Body of pancreas (tissue), 4 donors: ENCODE results near the gene MGAT5. TPM values are rescaled to one million over a fixed set of nuclear protein-coding genes. Genes with fewer than 3 reads are reported as not detected.

Source experiments
- ATAC-seq: fragments of 150-250 bp; one replicate; pipeline ENCODE4 v1.9.1; 2016
- DNase-seq, 4 donors: peaks; one replicate each; pipeline ENCODE4 v3.0.0-alpha.2; 2019
- H3K27ac ChIP-seq, 4 donors: fragments of 200-600 bp; sonication (generic); 1 replicate in 3 of 4; 2 replicates in 1 of 4; pipeline versions ENCODE4 v1.5.1 to v1.6.1; 2016 to 2019; ENCODE audit warnings: mild to moderate bottlenecking in 1 of 4, mixed read lengths in 1 of 4, moderate library complexity in 1 of 4
- H3K27me3 ChIP-seq, 2 donors: fragments of 200-600 bp; sonication (generic); one replicate each; pipeline ENCODE4 v1.6.0; 2016; ENCODE audit warnings: mild to moderate bottlenecking in 1 of 2
- H3K36me3 ChIP-seq, 2 donors: fragments of 200-600 bp; sonication (generic); replicated peaks in 1 of 2; 2 replicates each; pipeline ENCODE4 v1.5.1; 2016; ENCODE audit warnings: low read depth in 2 of 2; ENCODE audit not compliant: insufficient read depth in 1 of 2
- H3K4me1 ChIP-seq: fragments of 200-600 bp; sonication (generic); one replicate; pipeline ENCODE4 v1.6.0; 2016
- H3K4me3 ChIP-seq, 2 donors: fragments of 200-600 bp; sonication (generic); 1 replicate in 1 of 2; 2 replicates in 1 of 2; pipeline ENCODE4 v1.5.1; 2016 to 2019
- H3K9me3 ChIP-seq, 3 donors: fragments of 200-600 bp; sonication (generic); 1 replicate in 2 of 3; 2 replicates in 1 of 3; pipeline ENCODE4 v1.5.1; 2016
- CTCF ChIP-seq, 7 experiments: fragments of 450-650 bp in 4 of 7; fragments of 200-600 bp in 3 of 7; sonication (generic) in 3 of 7; IDR thresholded peaks; one replicate each; pipeline ENCODE4 v1.5.1; 2016 to 2019; ENCODE audit warnings: antibody characterized with exemption in 7 of 7
- POLR2A ChIP-seq, 3 donors: fragments of 450-650 bp; IDR thresholded peaks; one replicate each; pipeline ENCODE4 v1.6.1; 2016; ENCODE audit warnings: antibody characterized with exemption in 3 of 3, mild to moderate bottlenecking in 2 of 3
- WGBS, 2 donors: methylation state at CpG; one replicate each; pipeline ENCODE4 v1.1.5; 2017; 5-methylcytosine and 5-hydroxymethylcytosine counted together
- intact Hi-C: fragments of 100-400 bp; cut with DNase I; formaldehyde crosslinking; loops from one replicate; pipeline ENCODE4 v1.15.1; 2023
- total RNA-seq, 2 donors: library from RNA; depleted of rRNA; stranded (reverse); fragments of >200 nt; gene quantifications; one replicate each; pipeline ENCODE4 v1.1.0, GENCODE V29; 2016

MGAT5 gene
- total RNA-seq, 2 donors from 2014 or later, result 15.8 to 16.3 TPM

GRCh38 chr2:134412639-134412999 lies 158.7 kb downstream of the MGAT5 start:
- Histone ChIP-seq H3K4me1 (peaks cover 20% of the 10 kb centered on the region), H3K27ac (peak overlapping the region; percentile 28 to 68 (median 41)), H3K4me3 (no peak overlapping the region), H3K36me3 (no peaks in the 10 kb centered on the region), H3K9me3 (no peaks in the 10 kb centered on the region), H3K27me3 (no peaks in the 10 kb centered on the region)
- DNase-seq (peak; percentile 38 to 56 (median 48)), ATAC-seq (peak; percentile 58)
- peak in 1 of 3 donors; percentile 33 for TF ChIP-seq POLR2A (IDR thresholded peaks at IDR 0.05)
- TF ChIP-seq CTCF (IDR thresholded peaks at IDR 0.05), result no peak
- WGBS, 2 donors, result 54 to 73% methylated on average over 8 of the region's 8 CpGs
- intact Hi-C loops, result loop anchor here (10.0 kb wide), 1 partner anchor 298 kb away; no protein-coding TSS in a partner anchor

GRCh38 chr2:134413430-134413829 lies 159.6 kb downstream of the MGAT5 start:
- H3K4me3 ChIP-seq, result no peak overlapping the region
- intact Hi-C loops, result loop anchor here (10.0 kb wide), 1 partner anchor 299 kb away; no protein-coding TSS in a partner anchor
- ATAC-seq, result no peak

GRCh38 chr2:134413912-134414311 lies 160.0 kb downstream of the MGAT5 start:
- 33 to 42% methylated on average over 2 of the region's 2 CpGs for WGBS, 2 donors
- no peak for TF ChIP-seq POLR2A (IDR thresholded peaks at IDR 0.05)
- TF ChIP-seq CTCF (IDR thresholded peaks at IDR 0.05), result no peak
- DNase-seq (no peak), ATAC-seq (no peak)
- Histone ChIP-seq H3K36me3 (no peaks in the 10 kb centered on the region), H3K4me1 (peaks cover 20% of the 10 kb centered on the region), H3K4me3 (no peak overlapping the region), H3K27me3 (no peaks in the 10 kb centered on the region), H3K9me3 (no peaks in the 10 kb centered on the region), H3K27ac (peak overlapping the region in 2 of 4 donors; percentile 13 to 30)
- intact Hi-C loops, result loop anchor here (10.0 kb wide), 1 partner anchor 299 kb away; no protein-coding TSS in a partner anchor

More at GRCh38 chr2:134413430-134413829, 159.6 kb downstream of the MGAT5 start:
- Histone ChIP-seq H3K4me1 (peaks cover 20% of the 10 kb centered on the region), H3K9me3 (no peaks in the 10 kb centered on the region), H3K27me3 (no peaks in the 10 kb centered on the region), H3K36me3 (no peaks in the 10 kb centered on the region), H3K27ac (peak overlapping the region in 3 of 4 donors; percentile 28 to 68 (median 54))
- TF ChIP-seq POLR2A (IDR thresholded peaks at IDR 0.05) (no peak), CTCF (IDR thresholded peaks at IDR 0.05) (no peak)
- 43 to 47% methylated on average over 1 of the region's 1 CpG for WGBS, 2 donors
- no peak for DNase-seq

GRCh38 chr2:134416018-134416417 lies 162.1 kb downstream of the MGAT5 start:
- TF ChIP-seq POLR2A (IDR thresholded peaks at IDR 0.05) (no peak), CTCF (IDR thresholded peaks at IDR 0.05) (no peak)
- intact Hi-C loops, result loop anchor here (10.0 kb wide), 1 partner anchor 301 kb away; no protein-coding TSS in a partner anchor
- no peak for ATAC-seq

GRCh38 chr2:134416637-134417036 lies 162.8 kb downstream of the MGAT5 start:
- no peak for ATAC-seq
- WGBS, 2 donors, result 94 to 100% methylated on average over 1 of the region's 1 CpG
- intact Hi-C loops, result loop anchor here (10.0 kb wide), 1 partner anchor 302 kb away; no protein-coding TSS in a partner anchor

More at GRCh38 chr2:134416018-134416417, 162.1 kb downstream of the MGAT5 start:
- H3K4me3 ChIP-seq, result no peak overlapping the region
- H3K27me3 ChIP-seq, result no peaks in the 10 kb centered on the region
- no peaks in the 10 kb centered on the region for H3K9me3 ChIP-seq
- no peaks in the 10 kb centered on the region for H3K36me3 ChIP-seq
- 54 to 67% methylated on average over 2 of the region's 2 CpGs for WGBS, 2 donors
- peaks cover 18% of the 10 kb centered on the region for H3K4me1 ChIP-seq
- H3K27ac ChIP-seq, result no peak overlapping the region
- no peak for DNase-seq

More at GRCh38 chr2:134416637-134417036, 162.8 kb downstream of the MGAT5 start:
- H3K27ac ChIP-seq, result no peak overlapping the region
- no peaks in the 10 kb centered on the region for H3K36me3 ChIP-seq
- no peak overlapping the region for H3K4me3 ChIP-seq
- H3K27me3 ChIP-seq, result no peaks in the 10 kb centered on the region
- no peak for DNase-seq
- H3K4me1 ChIP-seq, result peaks cover 12% of the 10 kb centered on the region
- H3K9me3 ChIP-seq, result no peaks in the 10 kb centered on the region
- TF ChIP-seq POLR2A (IDR thresholded peaks at IDR 0.05) (no peak), CTCF (IDR thresholded peaks at IDR 0.05) (no peak)
